Left ventricle myocardium inferior (tissue), 1 donor: ENCODE measurements around the gene REXO4. TPM values are rescaled to one million over a fixed set of nuclear protein-coding genes. Genes with fewer than 3 reads are reported as not detected.
A peak's percentile ranks its signal among the peaks of the same experiment; 100 is the strongest.

ENCODE experiments used
- DNase-seq: peaks from one replicate; pipeline ENCODE4 v3.0.0-alpha.2; 2020
- H3K27ac ChIP-seq: fragments of 200-600 bp; replicated peaks from 2 replicates; pipeline ENCODE4 v1.8.0; 2021
- H3K27me3 ChIP-seq: fragments of 200-600 bp; 2 replicates; pipeline ENCODE4 v1.8.0; 2021; ENCODE audit warnings: low read depth
- H3K36me3 ChIP-seq: fragments of 200-600 bp; 2 replicates; pipeline ENCODE4 v1.8.0; 2021
- H3K4me1 ChIP-seq: fragments of 200-600 bp; 2 replicates; pipeline ENCODE4 v1.8.0; 2021
- H3K4me3 ChIP-seq: fragments of 200-600 bp; 2 replicates; pipeline ENCODE4 v1.8.0; 2021; ENCODE audit warnings: mild to moderate bottlenecking, moderate library complexity
- H3K9me3 ChIP-seq: fragments of 200-600 bp; replicated peaks from 2 replicates; pipeline ENCODE4 v1.8.0; 2021
- CTCF ChIP-seq: fragments of 200-600 bp; IDR thresholded peaks from 2 replicates; pipeline ENCODE4 v1.8.0; 2021; ENCODE audit warnings: antibody characterized with exemption, mild to moderate bottlenecking, borderline replicate concordance
- intact Hi-C: fragments of 100-400 bp; cut with micrococcal nuclease; formaldehyde crosslinking; loops from one replicate; pipeline ENCODE4 v1.11.0; 2022
- total RNA-seq: library from RNA; stranded (reverse); fragmentation: NEBNext Ultra II Directional; extraction: Animal tissue kit (Norgen Biotek cat#: 25700); gene quantifications from one replicate; pipeline ENCODE4 v1.2.1, GENCODE V29; 2021
- donor health status: DM: no; HTN: yes; CAD: no; lungs with severe emphysema.

REXO4 gene
- total RNA-seq, 1 donor from 2014 or later: 16.5 TPM

GRCh38 chr9:133375116-133375723 is 42.6 kb downstream of the REXO4 start:
- H3K36me3 ChIP-seq: peaks cover 13% of the 10 kb centered on the region
- peak overlapping the region; percentile 97 for H3K27ac ChIP-seq
- intact Hi-C loops: no loop called here
- no peak for TF ChIP-seq CTCF
- H3K27me3 ChIP-seq: no peaks in the 10 kb centered on the region
- DNase-seq: no peak
- peaks cover 66% of the 10 kb centered on the region for H3K4me1 ChIP-seq
- H3K9me3 ChIP-seq: no peaks in the 10 kb centered on the region
- peak overlapping the region; percentile 97 for H3K4me3 ChIP-seq

- H3K36me3 ChIP-seq: peaks cover 16% of the 10 kb centered on the region
- DNase-seq: no peak
- no peak for TF ChIP-seq CTCF
- H3K27me3 ChIP-seq: no peaks in the 10 kb centered on the region
- peaks cover 71% of the 10 kb centered on the region for H3K4me1 ChIP-seq
- no peaks in the 10 kb centered on the region for H3K9me3 ChIP-seq
- H3K27ac ChIP-seq: peak overlapping the region; percentile 97
- H3K4me3 ChIP-seq: peak overlapping the region; percentile 97
- intact Hi-C loops: no loop called here
Observed at GRCh38 chr9:133374612-133375115, 43.1 kb downstream of the REXO4 start.

- Histone ChIP-seq H3K27ac (peak overlapping the region; percentile 27), H3K27me3 (no peaks in the 10 kb centered on the region), H3K36me3 (peaks cover 21% of the 10 kb centered on the region), H3K4me1 (peaks cover 96% of the 10 kb centered on the region), H3K9me3 (no peaks in the 10 kb centered on the region), H3K4me3 (no peak overlapping the region)
- DNase-seq: no peak
- TF ChIP-seq CTCF: no peak
- intact Hi-C loops: no loop called here
Observed at GRCh38 chr9:133372144-133372543, 45.7 kb downstream of the REXO4 start.

- no peak overlapping the region for H3K4me3 ChIP-seq
- TF ChIP-seq CTCF: no peak
- H3K27ac ChIP-seq: peak overlapping the region; percentile 27
- H3K9me3 ChIP-seq: no peaks in the 10 kb centered on the region
- H3K27me3 ChIP-seq: no peaks in the 10 kb centered on the region
- H3K36me3 ChIP-seq: peaks cover 30% of the 10 kb centered on the region
- no peak for DNase-seq
- H3K4me1 ChIP-seq: peaks cover 89% of the 10 kb centered on the region
- intact Hi-C loops: no loop called here
Observed at GRCh38 chr9:133371261-133371711, 46.5 kb downstream of the REXO4 start.

GRCh38 chr9:133370685-133371084 is 47.1 kb downstream of the REXO4 start:
- peaks cover 36% of the 10 kb centered on the region for H3K36me3 ChIP-seq
- TF ChIP-seq CTCF: no peak
- H3K9me3 ChIP-seq: no peaks in the 10 kb centered on the region
- DNase-seq: no peak
- no peak overlapping the region for H3K27ac ChIP-seq
- no peak overlapping the region for H3K4me3 ChIP-seq
- intact Hi-C loops: no loop called here
- peaks cover 85% of the 10 kb centered on the region for H3K4me1 ChIP-seq
- no peaks in the 10 kb centered on the region for H3K27me3 ChIP-seq
